ENCODE results near the gene MTMR8. TPM values are rescaled to one million over a fixed set of nuclear protein-coding genes. Genes with fewer than 3 reads are reported as not detected.
"Not testable (repeated sequence)": the region's sequence is repeated elsewhere in the genome, so short reads cannot be mapped to it uniquely, and the experiment has no call there.

The MTMR8 gene
- 1 to 10 TPM; 6.4 to 6.8 TPM for total RNA-seq

DNA sequence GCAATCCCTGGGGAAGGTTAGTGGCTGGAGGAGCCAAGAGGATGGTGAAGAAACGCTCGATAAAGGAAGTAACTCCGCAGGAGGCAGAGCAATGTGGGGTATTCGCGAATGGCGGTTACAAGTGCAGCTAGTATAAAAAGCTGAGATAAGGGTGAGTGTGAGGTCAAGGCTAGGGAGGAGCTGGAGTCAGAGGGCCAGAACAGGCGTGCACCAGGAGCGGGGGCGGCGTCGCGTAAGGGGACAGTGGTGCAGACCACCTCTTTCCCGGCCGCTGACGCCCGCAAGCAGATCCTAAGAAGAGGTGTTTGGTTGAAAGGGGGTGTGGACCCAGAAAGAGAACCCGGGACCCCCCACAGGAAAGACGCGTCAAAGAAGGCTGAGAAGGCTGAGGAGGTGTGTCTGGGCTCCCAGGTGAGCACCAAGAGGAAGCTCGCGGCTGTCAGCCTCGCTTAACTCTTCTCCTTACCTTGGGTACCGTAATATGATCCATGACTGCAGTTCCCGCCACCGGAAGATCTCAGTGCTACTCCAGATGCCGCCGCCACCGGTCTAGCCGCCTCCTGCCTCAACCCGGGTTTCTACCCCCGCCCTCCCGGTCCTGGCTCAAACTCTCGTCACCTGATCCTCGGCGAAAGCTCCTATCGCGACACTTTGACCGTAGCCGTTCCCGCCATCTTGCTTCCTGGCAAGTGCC lies at the start of gene MTMR8:
Gene MTMR8 (minus strand): TSS at position 579 of the 694 bp plus-strand sequence. CDS start 89 bp downstream, at position 490.
- Mint-ChIP-seq H3K36me3 (peaks cover 5% of the 10 kb centered on the region), H3K27me3 (peaks cover 0 to 11% of the 10 kb centered on the region in 2 donors), H3K27ac (peak within 1 kb of the TSS; percentile 78 to 89), H3K4me1 (ENCODE audit: low read depth in 2 of 2) (peaks cover 14 to 26% of the 10 kb centered on the region in 2 donors), H3K4me3 (peak within 1 kb of the TSS; percentile 97), H3K9me3 (no peaks in the 10 kb centered on the region)
- peak; percentile 93 to 94 for ATAC-seq
- peak; percentile 82 for DNase-seq (ENCODE audit: low spot score)

DNA sequence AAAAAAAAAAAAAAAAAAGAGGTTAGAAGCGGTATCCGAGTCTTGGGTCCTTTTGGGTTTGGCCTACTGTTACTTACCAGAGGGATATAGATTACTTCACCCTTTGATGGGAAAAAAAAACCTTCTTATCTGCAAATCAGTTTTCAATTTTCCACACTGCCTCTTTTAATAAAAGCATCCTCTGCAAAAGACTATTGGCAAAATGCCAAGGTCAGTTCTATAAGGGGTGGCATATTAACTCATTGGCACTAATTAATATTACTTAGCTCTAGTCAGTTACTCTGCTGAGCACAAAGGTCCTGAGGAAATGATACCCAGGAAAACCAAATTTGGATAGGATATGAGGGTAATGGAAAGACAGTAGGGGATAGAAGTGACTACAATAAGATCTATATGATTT lies 44.3 kb upstream of the MTMR8 start:
- DNase-seq (ENCODE audit: low spot score) (no peak), ATAC-seq (no peak)
- Mint-ChIP-seq H3K27me3 (peaks cover 0 to 11% of the 10 kb centered on the region in 2 donors), H3K27ac (no peak overlapping the region), H3K36me3 (no peaks in the 10 kb centered on the region), H3K9me3 (no peaks in the 10 kb centered on the region), H3K4me1 (ENCODE audit: low read depth in 2 of 2) (no peaks in the 10 kb centered on the region), H3K4me3 (no peak overlapping the region)

GRCh38 chrX:64437665-64438064 lies 42.4 kb upstream of the MTMR8 start:
- Mint-ChIP-seq H3K36me3 (no peaks in the 10 kb centered on the region), H3K9me3 (no peaks in the 10 kb centered on the region), H3K27ac (no peak overlapping the region), H3K27me3 (peaks cover 0 to 10% of the 10 kb centered on the region in 2 donors), H3K4me3 (no peak overlapping the region), H3K4me1 (ENCODE audit: low read depth in 2 of 2) (no peaks in the 10 kb centered on the region)
- ATAC-seq: no peak
- no peak for DNase-seq (ENCODE audit: low spot score)

GRCh38 chrX:64437218-64437617 lies 42.0 kb upstream of the MTMR8 start:
- no peak for ATAC-seq
- Mint-ChIP-seq H3K36me3 (no peaks in the 10 kb centered on the region), H3K4me1 (ENCODE audit: low read depth in 2 of 2) (no peaks in the 10 kb centered on the region), H3K27me3 (peaks cover 0 to 8% of the 10 kb centered on the region in 2 donors), H3K4me3 (no peak overlapping the region), H3K9me3 (no peaks in the 10 kb centered on the region), H3K27ac (no peak overlapping the region)
- no peak for DNase-seq (ENCODE audit: low spot score)

GRCh38 chrX:64428371-64428770 lies 33.1 kb upstream of the MTMR8 start:
- ATAC-seq (no peak), DNase-seq (ENCODE audit: low spot score) (no peak)
- no peak overlapping the region for H3K4me3 Mint-ChIP-seq
- no peaks in the 10 kb centered on the region for H3K36me3 Mint-ChIP-seq
- H3K9me3 Mint-ChIP-seq: no peaks in the 10 kb centered on the region
- H3K27ac Mint-ChIP-seq: no peak overlapping the region
- no peaks in the 10 kb centered on the region for H3K4me1 Mint-ChIP-seq (ENCODE audit: low read depth in 2 of 2)
- peaks cover 0 to 6% of the 10 kb centered on the region in 2 donors for H3K27me3 Mint-ChIP-seq

DNA sequence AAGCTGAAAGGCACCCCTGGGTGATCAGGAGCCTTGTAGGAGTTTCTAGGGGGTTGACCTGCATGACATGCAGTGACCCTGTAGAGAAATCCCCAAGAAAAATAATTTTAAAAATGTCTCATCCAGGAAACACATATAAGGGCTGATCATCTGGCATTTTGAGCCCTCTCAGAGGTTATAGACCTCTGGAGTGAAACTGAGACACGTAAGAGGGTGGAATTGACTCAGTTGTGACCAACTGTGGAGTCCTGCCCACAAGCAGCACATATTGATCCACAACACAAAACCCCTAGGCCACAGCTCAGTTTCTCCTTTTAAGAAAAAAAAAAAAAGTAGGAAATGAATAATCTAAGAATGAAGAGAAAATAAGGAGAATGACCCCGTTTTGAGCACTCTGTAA lies 32.5 kb upstream of the MTMR8 start:
- Mint-ChIP-seq H3K4me3 (no peak overlapping the region), H3K27me3 (peaks cover 0 to 6% of the 10 kb centered on the region in 2 donors), H3K36me3 (no peaks in the 10 kb centered on the region), H3K9me3 (no peaks in the 10 kb centered on the region), H3K4me1 (ENCODE audit: low read depth in 2 of 2) (no peaks in the 10 kb centered on the region), H3K27ac (no peak overlapping the region)
- ATAC-seq (peak in 1 of 2 donors; percentile 62), DNase-seq (ENCODE audit: low spot score) (no peak)

- H3K27ac Mint-ChIP-seq: no peak overlapping the region
Observed at GRCh38 chrX:64427281-64427680, 32.0 kb upstream of the MTMR8 start.

DNA sequence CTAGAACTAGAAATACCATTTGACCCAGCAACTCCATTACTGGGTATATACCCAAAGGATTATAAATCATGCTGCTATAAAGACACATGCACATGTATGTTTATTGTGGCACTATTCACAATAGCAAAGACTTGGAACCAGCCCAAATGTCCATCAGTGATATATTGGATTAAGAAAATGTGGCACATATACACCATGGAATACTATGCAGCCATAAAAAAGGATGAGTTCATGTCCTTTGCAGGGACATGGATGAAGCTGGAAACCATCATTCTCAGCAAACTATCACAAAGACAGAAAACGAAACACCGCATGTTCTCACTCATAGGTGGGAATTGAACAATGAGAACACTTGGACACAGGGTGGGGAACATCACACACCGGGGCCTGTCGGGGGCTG lies 14.5 kb upstream of the MTMR8 start:
- ATAC-seq; DNase-seq (ENCODE audit: low spot score); H3K36me3 Mint-ChIP-seq: not testable (repeated sequence)

More at GRCh38 chrX:64427281-64427680, 32.0 kb upstream of the MTMR8 start:
- ATAC-seq (no peak), DNase-seq (ENCODE audit: low spot score) (no peak)
- Mint-ChIP-seq H3K36me3 (no peaks in the 10 kb centered on the region), H3K9me3 (no peaks in the 10 kb centered on the region), H3K27me3 (peaks cover 0 to 6% of the 10 kb centered on the region in 2 donors), H3K4me3 (no peak overlapping the region), H3K4me1 (ENCODE audit: low read depth in 2 of 2) (no peaks in the 10 kb centered on the region)

GRCh38 chrX:64398088-64398487 lies 2.8 kb upstream of the MTMR8 start:
- peaks cover 9% of the 10 kb centered on the region for H3K36me3 Mint-ChIP-seq

More for the DNA sequence above, 14.5 kb upstream of the MTMR8 start:
- H3K4me1 Mint-ChIP-seq (ENCODE audit: low read depth in 2 of 2); H3K27ac Mint-ChIP-seq; H3K9me3 Mint-ChIP-seq; H3K4me3 Mint-ChIP-seq; H3K27me3 Mint-ChIP-seq: not testable (repeated sequence)

GRCh38 chrX:64395568-64395929 lies 297 bp upstream of the MTMR8 start:
- Mint-ChIP-seq H3K4me1 (ENCODE audit: low read depth in 2 of 2) (peaks cover 14 to 26% of the 10 kb centered on the region in 2 donors), H3K9me3 (no peaks in the 10 kb centered on the region), H3K36me3 (peaks cover 5% of the 10 kb centered on the region), H3K27ac (peak overlapping the region; percentile 78 to 89), H3K27me3 (peaks cover 0 to 11% of the 10 kb centered on the region in 2 donors), H3K4me3 (peak overlapping the region; percentile 97)
- ATAC-seq (peak in 1 of 2 donors; percentile 17), DNase-seq (ENCODE audit: low spot score) (no peak)

More at GRCh38 chrX:64398088-64398487, 2.8 kb upstream of the MTMR8 start:
- Mint-ChIP-seq H3K27ac (no peak overlapping the region), H3K4me1 (ENCODE audit: low read depth in 2 of 2) (peaks cover 14 to 26% of the 10 kb centered on the region in 2 donors), H3K4me3 (no peak overlapping the region), H3K27me3 (peaks cover 7 to 16% of the 10 kb centered on the region in 2 donors), H3K9me3 (no peaks in the 10 kb centered on the region)
- ATAC-seq (no peak), DNase-seq (ENCODE audit: low spot score) (no peak)

DNA sequence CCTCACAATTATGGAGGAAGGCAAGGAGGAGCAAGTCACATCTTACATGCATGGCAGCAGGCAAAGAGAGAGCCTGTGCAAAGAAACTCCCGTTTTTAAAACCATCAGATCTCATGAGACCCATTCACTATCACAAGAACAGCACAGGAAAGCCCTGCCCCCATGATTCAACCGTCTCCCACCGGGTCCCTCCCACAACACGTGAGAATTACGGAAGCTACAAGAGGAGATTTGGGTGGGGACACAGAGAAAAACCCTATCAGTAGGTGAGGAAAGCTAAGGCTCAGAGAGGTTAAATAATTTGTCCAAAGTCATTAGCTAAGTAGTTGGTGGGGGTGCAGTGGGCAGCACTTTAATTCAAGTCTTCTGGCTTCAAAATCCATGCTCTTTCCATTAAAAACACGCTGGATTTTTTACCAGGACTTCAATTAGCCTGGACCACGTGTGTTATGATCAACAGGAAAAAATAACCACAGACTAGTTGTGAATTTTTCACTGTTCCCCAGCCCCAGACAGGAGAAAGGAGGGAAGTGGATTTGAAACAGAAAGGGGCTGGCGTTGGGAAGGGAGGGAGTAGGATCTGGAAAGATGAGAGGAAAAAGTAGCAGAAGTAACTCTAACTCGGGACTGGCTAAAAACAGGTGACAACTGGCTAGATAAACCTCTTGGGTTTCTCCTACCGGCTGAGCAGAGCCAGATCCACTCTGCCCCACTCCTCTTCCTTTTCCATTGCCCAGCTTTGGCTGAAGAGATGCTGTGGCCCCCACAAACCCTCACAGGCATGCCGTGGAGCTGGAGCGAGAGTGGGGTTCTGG lies 986 bp downstream of the MTMR8 start:
- Mint-ChIP-seq H3K4me3 (peak overlapping the region; percentile 97), H3K27me3 (peaks cover 0 to 11% of the 10 kb centered on the region in 2 donors), H3K9me3 (no peaks in the 10 kb centered on the region), H3K4me1 (ENCODE audit: low read depth in 2 of 2) (peaks cover 14 to 26% of the 10 kb centered on the region in 2 donors), H3K27ac (peak overlapping the region; percentile 78 to 89), H3K36me3 (peaks cover 5% of the 10 kb centered on the region)
- ATAC-seq (peak in 1 of 2 donors; percentile 9), DNase-seq (ENCODE audit: low spot score) (no peak)

DNA sequence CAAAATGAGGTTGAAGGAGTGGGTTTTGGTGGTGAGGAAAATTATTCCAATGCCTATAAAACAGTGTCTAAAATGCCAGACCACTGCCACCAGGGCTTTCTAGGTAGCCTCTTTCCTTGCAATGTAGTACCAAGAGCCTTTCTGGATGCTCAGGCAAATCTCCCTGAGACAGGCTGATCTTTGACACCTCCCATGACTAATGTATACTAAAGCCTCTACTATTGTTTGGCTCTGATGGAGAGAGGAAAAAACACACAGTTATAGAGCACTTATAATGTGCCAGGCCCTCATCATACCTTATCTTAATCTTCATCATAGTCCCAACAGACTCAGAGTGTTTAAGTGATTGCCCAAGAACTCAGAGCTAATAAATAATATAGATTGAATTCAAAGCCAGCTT lies 5.8 kb downstream of the MTMR8 start:
- H3K36me3 Mint-ChIP-seq: peaks cover 11% of the 10 kb centered on the region
- no peak for ATAC-seq

DNA sequence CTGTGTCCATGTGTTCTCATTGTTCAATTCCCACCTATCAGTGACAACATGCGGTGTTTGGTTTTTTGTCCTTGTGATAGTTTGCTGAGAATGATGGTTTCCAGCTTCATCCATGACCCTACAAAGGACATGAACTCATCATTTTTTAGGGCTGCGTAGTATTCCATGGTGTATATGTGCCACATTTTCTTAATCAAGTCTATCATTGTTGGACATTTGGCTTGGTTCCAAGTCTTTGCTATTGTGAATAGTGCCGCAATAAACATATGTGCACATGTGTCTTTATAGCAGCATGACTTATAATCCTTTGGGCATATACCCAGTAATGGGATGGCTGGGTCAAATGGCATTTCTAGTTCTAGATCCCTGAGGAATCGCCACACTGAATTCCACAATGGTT lies 14.5 kb downstream of the MTMR8 start:
- not testable (repeated sequence) for H3K4me3 Mint-ChIP-seq; DNase-seq (ENCODE audit: low spot score); H3K4me1 Mint-ChIP-seq (ENCODE audit: low read depth in 2 of 2); H3K27ac Mint-ChIP-seq; ATAC-seq; H3K27me3 Mint-ChIP-seq
- Mint-ChIP-seq H3K9me3 (peaks cover 18% of the 10 kb centered on the region), H3K36me3 (peaks cover 31% of the 10 kb centered on the region)

More for the DNA sequence above, 5.8 kb downstream of the MTMR8 start:
- Mint-ChIP-seq H3K27me3 (peaks cover 0 to 4% of the 10 kb centered on the region in 2 donors), H3K4me3 (no peak overlapping the region), H3K9me3 (peaks cover 9% of the 10 kb centered on the region), H3K4me1 (ENCODE audit: low read depth in 2 of 2) (peaks cover 13 to 15% of the 10 kb centered on the region in 2 donors), H3K27ac (no peak overlapping the region)
- no peak for DNase-seq (ENCODE audit: low spot score)

- Mint-ChIP-seq H3K27ac (no peak overlapping the region), H3K36me3 (peaks cover 24% of the 10 kb centered on the region), H3K27me3 (peaks cover 0 to 2% of the 10 kb centered on the region in 2 donors), H3K4me1 (ENCODE audit: low read depth in 2 of 2) (peaks cover 0 to 5% of the 10 kb centered on the region in 2 donors), H3K4me3 (no peak overlapping the region), H3K9me3 (peaks cover 12% of the 10 kb centered on the region)
- DNase-seq (ENCODE audit: low spot score): no peak
- ATAC-seq: no peak
Observed at GRCh38 chrX:64379924-64380323, 15.3 kb downstream of the MTMR8 start.
